IMR-90 (cell line): ENCODE data around the gene TMEM141. TPM values are rescaled to one million over a fixed set of nuclear protein-coding genes. Genes with fewer than 3 reads are reported as not detected.

ENCODE experiments used
- ATAC-seq: fragments of 200-7000 bp; cut with Tn5 transposase; 2 replicates; pipeline ENCODE4 v1.9.1; 2020; ENCODE audit warnings: low read depth, mild to moderate bottlenecking, moderate library complexity
- BruUV-seq: library from RNA; stranded (reverse); fragments of 400-500 nt; replicated peaks from 2 replicates; lab custom pipeline; 2021; lab: Mats Ljungman, UMichigan
- CTCF ChIA-PET: fragments of 300-600 bp; formaldehyde crosslinking; extraction: SDS; loops from one replicate; lab custom pipeline; 2021; ENCODE audit warnings: antibody characterized with exemption; lab: Yijun Ruan, JAX
- POLR2A ChIA-PET: fragments of 300-600 bp; sonication (Branson Sonifier 250); formaldehyde crosslinking; loops from one replicate; lab custom pipeline; 2022; ENCODE audit warnings: antibody characterized with exemption; ENCODE audit not compliant: unreplicated experiment; lab: Charles Lee
- DNase-seq: peaks from one replicate; pipeline ENCODE4 v3.0.0; 2013
- H2AFZ ChIP-seq: replicated peaks from 2 replicates; pipeline ENCODE3; 2013; ENCODE audit warnings: low read length, mild to moderate bottlenecking; ENCODE audit not compliant: poor library complexity
- H2AK5ac ChIP-seq: 2 replicates; pipeline ENCODE4 v1.6.1; 2013; ENCODE audit warnings: low read depth, low read length, inconsistent platforms
- H2AK9ac ChIP-seq: replicated peaks from 2 replicates; pipeline ENCODE3; 2013; ENCODE audit warnings: mild to moderate bottlenecking, low read depth, low read length, moderate library complexity; ENCODE audit not compliant: poor library complexity
- H2BK120ac ChIP-seq: 2 replicates; pipeline ENCODE4 v1.6.1; 2013; ENCODE audit warnings: low read depth, low read length, inconsistent platforms
- H2BK15ac ChIP-seq: 3 replicates; pipeline ENCODE4 v1.6.1; 2013; ENCODE audit warnings: low read depth, low read length, inconsistent platforms
- H2BK20ac ChIP-seq: 2 replicates; pipeline ENCODE4 v1.6.1; 2013; ENCODE audit warnings: low read depth, mild to moderate bottlenecking, inconsistent platforms, low read length, moderate library complexity
- H2BK5ac ChIP-seq: 2 replicates; pipeline ENCODE4 v1.6.1; 2013; ENCODE audit warnings: mild to moderate bottlenecking, low read depth, low read length, inconsistent platforms; ENCODE audit not compliant: poor library complexity, severe bottlenecking
- H3K14ac ChIP-seq: replicated peaks from 2 replicates; pipeline ENCODE4 v1.6.1; 2013; ENCODE audit warnings: low read depth, low read length, inconsistent platforms
- H3K18ac ChIP-seq: 2 replicates; pipeline ENCODE4 v1.6.1; 2013; ENCODE audit warnings: low read depth, low read length, control low read depth
- H3K23ac ChIP-seq: 2 replicates; pipeline ENCODE4 v1.6.1; 2013; ENCODE audit warnings: low read depth, low read length, inconsistent platforms
- H3K27ac ChIP-seq: 2 replicates; pipeline ENCODE4 v1.5.1; 2013; ENCODE audit warnings: mild to moderate bottlenecking, control low read depth, low read length; ENCODE audit not compliant: insufficient read depth
- H3K27me3 ChIP-seq: 2 replicates; pipeline ENCODE4 v1.6.1; 2013; ENCODE audit warnings: low read length; ENCODE audit not compliant: control insufficient read depth, insufficient read depth
- H3K36me3 ChIP-seq: 2 replicates; pipeline ENCODE4 v1.6.1; 2013; ENCODE audit warnings: low read length, mixed read lengths; ENCODE audit not compliant: control insufficient read depth, insufficient read depth
- H3K4ac ChIP-seq: 2 replicates; pipeline ENCODE4 v1.6.1; 2013; ENCODE audit warnings: low read depth, low read length, inconsistent platforms
- H3K4me1 ChIP-seq: 2 replicates; pipeline ENCODE4 v1.6.1; 2013; ENCODE audit warnings: low read length, mixed read lengths; ENCODE audit not compliant: control insufficient read depth, insufficient read depth
- H3K4me2 ChIP-seq: 2 replicates; pipeline ENCODE4 v1.6.1; 2013; ENCODE audit warnings: low read depth, mild to moderate bottlenecking, control low read depth, low read length, moderate library complexity
- H3K4me3 ChIP-seq: 2 replicates; pipeline ENCODE4 v1.5.1; 2013; ENCODE audit warnings: low read depth, mild to moderate bottlenecking, control low read depth, low read length, moderate library complexity; ENCODE audit not compliant: insufficient read depth
- H3K56ac ChIP-seq: 2 replicates; pipeline ENCODE4 v1.6.1; 2013; ENCODE audit warnings: low read length, inconsistent platforms; ENCODE audit not compliant: insufficient read depth; ENCODE audit errors: extremely low read depth
- H3K79me1 ChIP-seq, 2 experiments: 2 replicates each; pipeline ENCODE4 v1.6.1; 2013; ENCODE audit warnings: low read length in 2 of 2, inconsistent platforms in 1 of 2, low read depth in 1 of 2
- H3K9ac ChIP-seq: 2 replicates; pipeline ENCODE4 v1.6.1; 2013; ENCODE audit warnings: low read depth, low read length, control low read depth
- H3K9me1 ChIP-seq: 2 replicates; pipeline ENCODE4 v1.6.1; 2013; ENCODE audit warnings: low read length, inconsistent platforms; ENCODE audit not compliant: insufficient read depth
- H3K9me3 ChIP-seq: 2 replicates; pipeline ENCODE4 v1.6.1; 2013; ENCODE audit warnings: low read length; ENCODE audit not compliant: control insufficient read depth, insufficient read depth
- H4K20me1 ChIP-seq: 2 replicates; pipeline ENCODE4 v1.6.1; 2013; ENCODE audit warnings: low read length, inconsistent platforms; ENCODE audit not compliant: insufficient read depth
- H4K5ac ChIP-seq: 2 replicates; pipeline ENCODE4 v1.6.1; 2013; ENCODE audit warnings: mild to moderate bottlenecking, low read depth, low read length, control low read depth
- H4K8ac ChIP-seq, 2 experiments: 2 replicates each; pipeline ENCODE4 v1.6.1; 2013; ENCODE audit warnings: low read depth in 2 of 2, low read length in 2 of 2, control low read depth in 1 of 2, inconsistent platforms in 1 of 2
- H4K91ac ChIP-seq: 2 replicates; pipeline ENCODE4 v1.6.1; 2013; ENCODE audit warnings: low read depth, low read length, inconsistent platforms; ENCODE audit not compliant: insufficient read depth
- NFE2L2 ChIP-seq: fragments of 150-350 bp; IDR thresholded peaks from 2 replicates; pipeline ENCODE4 v1.6.1; 2016; ENCODE audit warnings: low read depth, mild to moderate bottlenecking, low read length
- WGBS, 2 experiments: methylation state at CpG; one replicate each; pipeline versions ENCODE4 v1.1.5 to v1.1.7; 2013; ENCODE audit warnings: missing lambda C conversion rate in 2 of 2; ENCODE audit not compliant: insufficient read length in 1 of 2; ENCODE audit errors: extremely low coverage in 2 of 2; 5-methylcytosine and 5-hydroxymethylcytosine counted together
- dilution Hi-C: fragments of 300-500 bp; cut with HindIII; formaldehyde crosslinking; loops from one replicate; pipeline ENCODE4 v1.14.3; 2018; ENCODE audit warnings: low sequenced_read_pairs; ENCODE audit not compliant: unreplicated experiment
- in situ Hi-C: fragments of 300-500 bp; cut with MboI; formaldehyde crosslinking; loops from 3 replicates; pipeline ENCODE4 v1.14.3; 2019; ENCODE audit warnings: low sequenced_read_pairs, inconsistent platforms, mixed read lengths
- intact Hi-C: fragments of 100-400 bp; cut with micrococcal nuclease; formaldehyde crosslinking; loops from 2 replicates; pipeline ENCODE4 v1.10.0; 2022
- polyA plus RNA-seq, 3 experiments: library from polyadenylated mRNA; depleted of rRNA; stranded (reverse); fragments of >200 nt; gene quantifications; 2 replicates each; pipeline ENCODE4 v1.2.3, GENCODE V29; 2012; ENCODE audit warnings: low replicate concordance in 1 of 3
- total RNA-seq: library from RNA; depleted of rRNA; stranded (reverse); fragments of >200 nt; gene quantifications from 2 replicates; pipeline ENCODE4 v1.2.3, GENCODE V29; 2012

The TMEM141 gene
- total and polyA plus RNA-seq, 2 of the 4 experiments (the other 2 are of a cell fraction) = 39.1 to 77.8 TPM

GRCh38 chr9:136798708-136799078, 7.5 kb downstream of the TMEM141 start:
- no peak overlapping the region for H3K14ac ChIP-seq
- H3K9me1 ChIP-seq = no peaks in the 10 kb centered on the region
- in situ Hi-C loops (no loop called here), dilution Hi-C loops (no loop called here), intact Hi-C loops (no loop called here)
- H3K4ac ChIP-seq = no peak overlapping the region
- H4K5ac ChIP-seq = no peak overlapping the region
- H2BK20ac ChIP-seq = no peak overlapping the region
- H3K4me3 ChIP-seq = no peak overlapping the region
- H2AFZ ChIP-seq = no peak overlapping the region
- H4K20me1 ChIP-seq = peaks cover 8% of the 10 kb centered on the region
- WGBS, 2 experiments = 93% methylated on average over 3 of the region's 6 CpGs; no CpG with 5 or more reads in 1 of the 2 experiments
- H3K27ac ChIP-seq = no peak overlapping the region
- H3K79me1 ChIP-seq = no peaks in the 10 kb centered on the region
- ChIA-PET CTCF (no interaction called here), POLR2A (no interaction called here)
- no peak overlapping the region for H3K56ac ChIP-seq
- no peaks in the 10 kb centered on the region for H3K9me3 ChIP-seq
- no peak overlapping the region for H3K23ac ChIP-seq
- H3K4me2 ChIP-seq = no peak overlapping the region
- no peak for TF ChIP-seq NFE2L2
- peak overlapping the region; percentile 1 for H2AK9ac ChIP-seq
- H3K27me3 ChIP-seq = peaks cover 37% of the 10 kb centered on the region
- H2BK5ac ChIP-seq = no peak overlapping the region
- no peak overlapping the region for H3K18ac ChIP-seq
- H3K4me1 ChIP-seq = peaks cover 10% of the 10 kb centered on the region
- H2BK120ac ChIP-seq = no peak overlapping the region
- BruUV-seq = no TSS peak
- no peak overlapping the region for H4K91ac ChIP-seq
- no peak overlapping the region for H2BK15ac ChIP-seq
- ATAC-seq = no peak
- H3K36me3 ChIP-seq = no peaks in the 10 kb centered on the region
- no peak for DNase-seq
- no peak overlapping the region for H4K8ac ChIP-seq
- no peak overlapping the region for H3K9ac ChIP-seq
- no peak overlapping the region for H2AK5ac ChIP-seq
